A673 (cell line): ENCODE results near the gene ZNF784. TPM values are rescaled to one million over a fixed set of nuclear protein-coding genes. Genes with fewer than 3 reads are reported as not detected.

ENCODE experiments used
- BruUV-seq: library from RNA; stranded (reverse); fragments of 400-500 nt; replicated peaks from 2 replicates; lab custom pipeline; 2021; lab: Mats Ljungman, UMichigan
- CTCF ChIA-PET: fragments of 300-600 bp; sonication (Branson Sonifier 250); formaldehyde crosslinking; loops from one replicate; lab custom pipeline; 2022; ENCODE audit warnings: antibody characterized with exemption; lab: Charles Lee
- POLR2A ChIA-PET: fragments of 300-600 bp; sonication (Branson Sonifier 250); formaldehyde crosslinking; loops from one replicate; lab custom pipeline; 2022; ENCODE audit warnings: antibody characterized with exemption; ENCODE audit not compliant: low non-redundant PET; lab: Charles Lee
- DNase-seq: peaks from one replicate; pipeline ENCODE4 v3.0.0-alpha.2; 2015; ENCODE audit warnings: low spot score
- H3K27ac ChIP-seq: fragments of 200-600 bp; sonication (generic); 2 replicates; pipeline ENCODE4 v1.5.1; 2016; ENCODE audit warnings: mixed run types, low read depth, mild to moderate bottlenecking, mixed read lengths, antibody characterized with exemption, low read length; ENCODE audit not compliant: poor library complexity, severe bottlenecking
- H3K27me3 ChIP-seq: fragments of 200-600 bp; sonication (generic); replicated peaks from 2 replicates; pipeline ENCODE4 v1.6.1; 2017; ENCODE audit warnings: mixed run types, low read depth, mild to moderate bottlenecking, mixed read lengths, antibody characterized with exemption, low read length; ENCODE audit not compliant: insufficient read depth, poor library complexity
- H3K36me3 ChIP-seq: fragments of 200-600 bp; sonication (generic); 2 replicates; pipeline ENCODE4 v1.6.1; 2016; ENCODE audit warnings: mixed run types, mild to moderate bottlenecking, mixed read lengths, antibody characterized with exemption, low read length; ENCODE audit not compliant: insufficient read depth, poor library complexity, severe bottlenecking
- H3K4me1 ChIP-seq: fragments of 200-600 bp; sonication (generic); 2 replicates; pipeline ENCODE4 v1.6.1; 2017; ENCODE audit warnings: mixed run types, mild to moderate bottlenecking, mixed read lengths, antibody characterized with exemption, low read length; ENCODE audit not compliant: insufficient read depth, poor library complexity, severe bottlenecking
- H3K4me3 ChIP-seq: fragments of 200-600 bp; sonication (generic); 2 replicates; pipeline ENCODE4 v1.5.1; 2016; ENCODE audit warnings: low read depth, mixed run types, mild to moderate bottlenecking, mixed read lengths, low read length; ENCODE audit not compliant: poor library complexity, severe bottlenecking
- H3K9me3 ChIP-seq: fragments of 200-600 bp; sonication (generic); 2 replicates; pipeline ENCODE4 v1.6.1; 2016; ENCODE audit warnings: mixed run types, low read depth, mild to moderate bottlenecking, mixed read lengths, antibody characterized with exemption, low read length; ENCODE audit not compliant: poor library complexity, severe bottlenecking
- EZH2 ChIP-seq: fragments of 200-600 bp; sonication (generic); IDR thresholded peaks from 2 replicates; pipeline ENCODE4 v1.6.1; 2017; ENCODE audit warnings: borderline replicate concordance, low read depth, mild to moderate bottlenecking, mixed read lengths, antibody characterized with exemption, low read length; ENCODE audit not compliant: poor library complexity, severe bottlenecking
- intact Hi-C: fragments of 100-400 bp; cut with micrococcal nuclease; formaldehyde crosslinking; loops from one replicate; pipeline ENCODE4 v1.10.0; 2022; ENCODE audit not compliant: unreplicated experiment
- total RNA-seq: library from RNA; stranded (reverse); gene quantifications from 2 replicates; pipeline ENCODE4 v1.2.3, GENCODE V29; 2021
- TF ChIP-seq, protein P1 (sequence below): fragments of 300-800, 200-600 bp; sonication (generic); conservative IDR thresholded peaks from 2 replicates; pipeline ENCODE4 v1.5.1; 2017; ENCODE audit warnings: low read depth, mild to moderate bottlenecking, antibody characterized with exemption, low read length, moderate library complexity, mixed read lengths

Gene ZNF784
- total RNA-seq, 1 experiment from 2014 or later: 7.1 TPM

DNA sequence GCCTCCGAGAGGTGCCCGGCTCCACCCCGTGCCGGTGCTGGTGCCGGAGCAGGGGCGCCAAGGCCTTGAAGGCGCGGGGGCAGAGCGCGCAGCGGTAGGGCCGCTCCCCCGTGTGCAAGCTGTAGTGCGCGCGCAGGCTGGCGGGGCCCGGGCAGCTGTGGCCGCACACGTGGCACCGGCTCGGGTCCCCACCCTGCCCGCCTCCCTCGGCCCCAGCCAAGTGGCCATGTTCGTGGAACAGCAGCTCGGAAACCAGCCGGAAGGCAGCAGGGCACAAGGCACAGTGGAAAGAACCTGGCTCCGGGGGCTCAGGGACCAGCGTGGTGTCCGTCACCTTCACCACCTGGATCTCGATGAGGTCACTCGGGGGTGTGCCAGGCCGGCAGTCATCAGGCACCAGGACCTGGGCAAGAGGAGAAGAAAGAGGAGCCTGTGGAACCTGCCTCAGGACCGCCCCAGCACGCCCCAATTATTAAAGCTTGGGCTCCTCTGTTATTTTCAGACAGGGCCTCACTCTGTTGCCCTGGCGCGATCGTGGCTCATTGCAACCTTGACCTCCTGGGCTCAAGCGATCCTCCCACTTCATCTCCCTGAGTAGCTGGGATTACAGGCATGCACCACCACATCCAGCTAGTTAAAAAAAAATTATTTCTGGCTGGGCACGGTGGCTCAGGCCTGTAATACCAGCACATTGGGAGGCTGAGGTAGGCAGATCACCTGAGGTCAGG is 2.0 kb downstream of the ZNF784 start:
- no peak for DNase-seq
- Histone ChIP-seq H3K36me3 (peaks cover 8% of the 10 kb centered on the region), H3K27ac (no peak overlapping the region), H3K4me1 (peaks cover 5% of the 10 kb centered on the region), H3K4me3 (no peak overlapping the region), H3K9me3 (no peaks in the 10 kb centered on the region), H3K27me3 (no peaks in the 10 kb centered on the region)
- ChIA-PET POLR2A (no interaction called here), CTCF (no interaction called here)
- intact Hi-C loops: no loop called here
- TF ChIP-seq, protein P1, sequence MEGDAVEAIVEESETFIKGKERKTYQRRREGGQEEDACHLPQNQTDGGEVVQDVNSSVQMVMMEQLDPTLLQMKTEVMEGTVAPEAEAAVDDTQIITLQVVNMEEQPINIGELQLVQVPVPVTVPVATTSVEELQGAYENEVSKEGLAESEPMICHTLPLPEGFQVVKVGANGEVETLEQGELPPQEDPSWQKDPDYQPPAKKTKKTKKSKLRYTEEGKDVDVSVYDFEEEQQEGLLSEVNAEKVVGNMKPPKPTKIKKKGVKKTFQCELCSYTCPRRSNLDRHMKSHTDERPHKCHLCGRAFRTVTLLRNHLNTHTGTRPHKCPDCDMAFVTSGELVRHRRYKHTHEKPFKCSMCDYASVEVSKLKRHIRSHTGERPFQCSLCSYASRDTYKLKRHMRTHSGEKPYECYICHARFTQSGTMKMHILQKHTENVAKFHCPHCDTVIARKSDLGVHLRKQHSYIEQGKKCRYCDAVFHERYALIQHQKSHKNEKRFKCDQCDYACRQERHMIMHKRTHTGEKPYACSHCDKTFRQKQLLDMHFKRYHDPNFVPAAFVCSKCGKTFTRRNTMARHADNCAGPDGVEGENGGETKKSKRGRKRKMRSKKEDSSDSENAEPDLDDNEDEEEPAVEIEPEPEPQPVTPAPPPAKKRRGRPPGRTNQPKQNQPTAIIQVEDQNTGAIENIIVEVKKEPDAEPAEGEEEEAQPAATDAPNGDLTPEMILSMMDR: no peak
- TF ChIP-seq EZH2: no peak
- BruUV-seq: no TSS peak

- BruUV-seq: no TSS peak
- Histone ChIP-seq H3K4me1 (peaks cover 5% of the 10 kb centered on the region), H3K9me3 (no peaks in the 10 kb centered on the region), H3K36me3 (peaks cover 12% of the 10 kb centered on the region), H3K27me3 (no peaks in the 10 kb centered on the region), H3K4me3 (no peak overlapping the region), H3K27ac (no peak overlapping the region)
- no peak for DNase-seq
- intact Hi-C loops: no loop called here
- no peak for TF ChIP-seq EZH2
- POLR2A ChIA-PET: no interaction called here
- CTCF ChIA-PET: no interaction called here
These were observed 2.6 kb downstream of the ZNF784 start for GRCh38 chr19:55621673-55622231.

- BruUV-seq: no TSS peak
- no peak overlapping the region for H3K27ac ChIP-seq
- no peaks in the 10 kb centered on the region for H3K27me3 ChIP-seq
- no peaks in the 10 kb centered on the region for H3K9me3 ChIP-seq
- peaks cover 18% of the 10 kb centered on the region for H3K36me3 ChIP-seq
- H3K4me3 ChIP-seq: no peak overlapping the region
- ChIA-PET POLR2A (interaction anchor here (0.6 kb wide), 1 partner anchor 16 kb away, joined by 3 read pairs; no protein-coding TSS in a partner anchor), CTCF (no interaction called here)
- intact Hi-C loops: no loop called here
- TF ChIP-seq, protein P1: no peak
- TF ChIP-seq EZH2: no peak
- peaks cover 5% of the 10 kb centered on the region for H3K4me1 ChIP-seq
- DNase-seq: no peak
These were observed 3.1 kb downstream of the ZNF784 start for GRCh38 chr19:55621205-55621672.
